ENCODE measurements around the gene DTX1.

DTX1 gene

DNA sequence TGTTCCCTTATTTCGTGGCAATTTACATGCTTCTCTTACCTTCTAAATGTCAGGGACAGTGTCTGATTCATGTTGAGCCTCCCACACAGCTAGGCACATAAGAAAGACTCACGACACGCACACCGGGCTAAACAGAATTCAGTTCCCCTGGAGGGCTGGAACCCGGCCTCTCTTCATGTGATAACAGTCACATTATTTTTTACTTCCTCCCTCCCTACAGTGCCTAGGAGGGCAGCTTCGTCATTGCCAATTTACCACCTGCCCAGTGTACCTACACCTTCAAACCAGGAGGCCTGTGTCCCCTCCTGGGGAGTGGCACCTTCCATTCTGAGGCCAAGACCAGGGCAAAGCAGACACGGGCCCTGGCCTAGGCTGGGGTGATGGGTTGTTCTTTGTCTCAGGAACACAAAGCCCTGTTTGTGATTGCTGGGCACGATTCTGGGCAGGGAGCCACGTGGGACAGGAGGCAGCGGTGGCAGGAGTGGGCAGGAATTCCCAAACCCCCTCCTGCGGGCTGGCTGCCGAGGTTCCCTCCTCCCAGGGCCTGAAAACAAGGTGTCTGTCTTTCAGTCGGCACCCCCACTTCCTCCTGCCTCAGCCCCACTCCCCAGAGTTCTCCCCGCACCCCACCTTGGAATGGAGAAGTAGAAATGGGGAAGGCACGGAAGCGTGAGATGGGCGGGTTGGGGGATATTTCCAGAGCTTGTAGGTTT lies 85.8 kb downstream of the DTX1 start:
- DNase-seq = no peak

DNA sequence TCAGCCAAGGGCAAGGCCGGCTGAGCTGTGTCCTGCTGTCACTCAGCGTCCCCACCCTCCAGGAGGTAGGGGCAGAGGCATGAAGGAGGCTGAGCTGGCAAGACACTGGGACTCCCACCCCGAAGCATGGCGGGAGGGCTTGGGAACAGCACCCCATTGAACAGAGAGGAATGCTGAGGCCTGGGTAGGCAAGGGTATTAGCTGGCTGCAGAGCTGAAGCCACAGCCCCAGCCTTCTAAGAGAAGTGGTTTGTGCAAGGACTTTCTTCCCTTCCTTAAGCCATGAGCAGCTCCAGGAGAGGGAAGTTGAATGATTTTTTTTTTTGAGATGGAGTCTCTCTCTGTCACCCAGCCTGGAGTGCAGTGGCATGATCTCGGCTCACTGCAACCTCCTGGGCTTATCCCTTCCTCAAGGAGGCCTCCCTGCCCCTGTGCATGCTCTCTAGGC lies 86.4 kb downstream of the DTX1 start:
- DNase-seq = peak; percentile 20

DNA sequence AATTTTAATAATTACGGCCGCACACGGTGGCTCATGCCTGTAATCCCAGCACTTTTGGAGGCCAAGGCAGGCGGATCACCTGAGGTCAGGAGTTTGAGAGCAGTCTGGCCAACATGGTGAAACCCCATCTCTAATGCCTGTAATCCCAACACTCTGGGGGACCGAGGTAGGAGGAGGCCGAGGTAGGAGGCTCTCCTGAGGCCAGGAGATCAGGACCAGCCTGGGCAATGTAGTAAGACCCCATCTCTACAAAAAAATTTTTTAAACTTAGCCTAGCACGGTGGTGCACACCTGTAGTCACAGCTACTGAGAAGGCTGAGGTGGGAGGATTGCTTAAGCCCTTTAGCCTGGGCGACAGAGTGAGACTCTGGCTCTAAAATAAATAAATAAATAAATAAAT lies 87.4 kb downstream of the DTX1 start:
- no peak for DNase-seq

DNA sequence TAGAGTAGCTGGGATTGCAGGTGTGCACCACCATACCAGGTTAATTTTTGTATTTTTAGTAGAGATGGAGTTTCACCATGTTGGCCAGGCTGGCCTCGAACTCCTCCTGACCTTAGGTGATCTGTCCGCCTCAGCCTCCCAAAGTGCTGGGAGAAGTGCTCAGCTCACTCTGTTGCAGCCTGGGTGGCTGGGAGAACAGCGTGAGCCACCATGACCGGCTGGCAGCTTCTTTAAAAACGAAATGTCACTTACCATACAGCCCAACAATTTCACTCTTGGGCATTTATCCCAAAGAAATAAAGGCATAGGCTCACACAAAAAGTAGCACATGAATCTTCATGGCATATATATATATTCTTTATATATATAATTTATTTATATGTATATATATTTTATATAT lies 88.3 kb downstream of the DTX1 start:
- DNase-seq = no peak

DNA sequence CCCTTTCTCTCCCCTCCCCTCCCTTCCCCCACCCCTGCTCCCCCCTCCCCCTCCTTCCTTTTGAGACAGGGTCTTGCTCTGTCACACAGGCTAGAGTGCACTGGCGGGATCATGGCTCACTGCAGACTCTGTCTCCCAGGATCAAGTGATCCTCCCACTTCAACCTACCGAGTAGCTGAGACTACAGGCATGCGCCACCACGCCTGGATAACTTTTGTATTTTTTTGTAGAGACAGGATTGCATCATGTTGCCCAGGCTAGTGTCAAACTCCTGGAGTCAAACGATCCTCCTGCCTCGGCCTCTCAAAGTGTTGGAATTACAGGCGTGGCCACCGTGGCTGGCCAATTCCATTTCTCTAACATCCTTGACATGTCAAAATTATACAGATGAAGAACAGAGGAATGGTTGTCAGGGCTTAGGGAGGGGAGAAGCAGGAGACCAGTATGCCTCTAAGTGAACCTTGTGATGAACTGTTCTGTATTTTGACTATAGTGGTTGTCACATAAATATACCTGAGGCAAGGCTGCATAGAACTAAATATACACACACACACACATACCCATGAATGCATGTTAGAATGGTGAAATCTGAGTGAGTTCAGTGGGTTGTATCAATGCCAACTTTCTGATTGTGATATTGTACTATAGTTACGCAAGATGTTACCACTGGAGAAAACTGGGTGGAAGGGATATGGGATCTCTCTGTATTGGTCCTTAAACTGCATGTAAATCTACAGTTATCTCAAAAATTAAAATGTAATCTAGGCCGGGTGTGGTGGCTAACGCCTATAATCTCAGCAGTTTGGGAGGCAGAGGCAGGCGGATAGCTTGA lies 89.4 kb downstream of the DTX1 start:
- no peak for DNase-seq

DNA sequence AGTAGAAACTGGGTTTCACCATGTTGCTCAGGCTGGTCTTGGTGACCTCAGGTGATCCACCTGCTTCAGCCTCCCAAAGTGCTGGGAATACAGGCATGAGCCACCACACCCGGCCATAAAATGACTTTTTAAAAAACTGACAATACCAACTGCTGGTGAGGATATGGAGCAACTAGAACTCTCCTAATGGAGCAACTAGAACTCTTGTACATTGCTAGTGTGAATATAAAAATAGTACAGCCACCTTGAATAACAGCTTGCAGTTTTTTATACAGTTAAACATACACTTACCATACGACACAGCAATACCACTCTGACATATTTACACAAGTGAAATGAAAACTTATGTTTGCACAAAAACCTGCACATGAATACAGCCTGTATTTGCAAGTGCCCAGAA lies 90.5 kb downstream of the DTX1 start:
- DNase-seq = no peak

Measured in OCI-M1 (cell line).